Smooth muscle cell of bladder (primary cell): ENCODE results near the gene PSG7. TPM values are rescaled to one million over a fixed set of nuclear protein-coding genes. Genes with fewer than 3 reads are reported as not detected.

Source experiments
- total RNA-seq: library from RNA; depleted of rRNA; stranded (reverse); fragments of >200 nt; gene quantifications from 2 replicates; pipeline ENCODE4 v1.2.3, GENCODE V29; 2014

Gene PSG7
- total RNA-seq, result under 0.01 TPM in 1 of 2 replicates, not detected in the other

DNA sequence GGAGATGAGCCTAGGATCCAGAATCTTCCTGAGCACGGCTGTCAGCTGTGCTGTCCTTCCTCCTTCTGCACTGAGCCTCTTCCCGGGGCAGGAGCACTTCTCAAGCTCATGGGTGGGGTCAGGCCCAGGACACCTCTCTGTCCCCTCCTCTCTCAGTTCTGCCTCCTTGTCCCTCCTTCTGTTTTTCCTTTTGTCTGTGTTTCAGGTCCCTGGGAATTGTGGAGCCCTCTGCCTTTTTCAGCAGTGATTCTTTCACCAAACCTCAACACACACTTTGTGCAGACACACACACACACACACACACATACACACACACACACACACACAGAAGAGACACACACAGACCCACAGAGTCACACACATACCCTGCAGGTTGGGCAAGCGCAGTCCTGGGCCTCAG, at the start of gene PSG7:
PSG7 (minus strand) TSS at position 101 of the 400 bp plus-strand sequence. CDS start 131 bp downstream, outside the sequence.

DNA sequence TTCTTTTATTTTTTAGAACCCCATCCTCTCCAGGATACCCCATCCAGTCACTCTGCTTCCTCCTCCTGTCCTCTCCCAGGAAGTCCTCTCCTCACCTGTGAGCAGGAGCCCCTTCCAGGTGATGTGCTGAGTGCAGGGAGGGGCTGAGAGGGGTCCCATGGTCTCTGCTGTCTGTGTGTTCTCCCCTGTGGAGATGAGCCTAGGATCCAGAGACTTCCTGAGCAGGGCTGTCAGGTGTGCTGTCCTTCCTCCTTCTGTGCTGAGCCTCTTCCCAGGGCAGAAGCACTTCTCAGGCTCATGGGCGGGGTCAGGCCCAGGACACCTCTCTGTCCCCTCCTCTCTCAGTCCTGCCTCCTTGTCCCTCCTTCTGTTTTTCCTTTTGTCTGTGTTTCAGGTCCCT, 19.4 kb downstream of the PSG7 start, which contains the start of gene PSG6:
PSG6 (minus strand) TSS at position 261 of the 400 bp plus-strand sequence; CDS start at position 159, 102 bp downstream.

DNA sequence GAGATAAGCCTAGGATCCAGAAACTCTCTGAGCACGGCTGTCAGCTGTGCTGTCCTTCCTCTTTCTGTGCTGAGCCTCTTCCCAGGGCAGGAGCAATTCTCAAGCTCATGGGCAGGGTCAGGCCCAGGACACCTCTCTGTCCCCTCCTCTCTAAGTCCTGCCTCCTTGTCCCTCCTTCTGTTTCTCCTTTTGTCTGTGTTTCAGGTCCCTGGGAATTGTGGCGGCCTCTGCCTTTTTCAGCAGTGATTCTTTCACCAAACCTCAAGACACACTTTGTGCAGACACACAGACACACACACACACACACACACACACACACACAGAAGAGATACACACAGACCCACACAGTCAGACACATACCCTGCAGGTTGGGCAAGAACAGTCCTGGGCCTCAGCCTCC, 57.4 kb downstream of the PSG7 start, which contains the start of gene PSG1:
PSG1 (minus strand) TSS at position 101 of the 400 bp plus-strand sequence. CDS start 132 bp downstream, outside the sequence.

Other genes starting within 250 kb of the PSG7 start
- gene PSG3, start 196.7 kb downstream of the PSG7 start, total RNA-seq, result not detected in 2 replicates
- gene PSG8, start 171.5 kb downstream of the PSG7 start, total RNA-seq, result not detected in 2 replicates
- under 0.01 and 0.09 TPM in 2 replicates for gene PSG1, start 57.5 kb downstream of the PSG7 start, total RNA-seq
- gene PSG6, start 19.3 kb downstream of the PSG7 start, total RNA-seq, result not detected in 2 replicates
- not detected in 2 replicates for gene PSG11, start 89.3 kb upstream of the PSG7 start, total RNA-seq
- gene PSG2, start 145.5 kb upstream of the PSG7 start, total RNA-seq, result not detected in 2 replicates
- gene PSG5, start 249.3 kb upstream of the PSG7 start, total RNA-seq, result 3.4 and 8.5 TPM in 2 replicates